ENCODE measurements around the gene MIER1.

DNA sequence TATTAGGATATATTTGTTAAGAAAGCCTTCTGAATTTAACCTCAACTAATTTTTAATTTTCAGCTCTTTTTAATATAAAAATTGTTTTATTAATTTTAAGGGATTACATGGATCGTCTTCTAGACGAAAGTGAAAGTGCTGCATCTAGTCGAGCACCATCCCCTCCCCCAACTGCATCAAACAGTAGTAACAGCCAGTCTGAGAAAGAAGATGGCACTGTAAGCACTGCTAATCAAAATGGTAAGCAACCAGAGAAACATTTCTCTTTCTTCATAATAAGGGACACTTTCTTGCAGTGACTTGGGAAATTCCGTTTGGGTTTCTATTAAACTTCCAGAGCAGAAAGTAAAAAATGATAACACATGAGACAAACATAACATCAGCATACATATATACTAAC lies 56.9 kb downstream of the MIER1 start:
- TF ChIP-seq, protein P1, sequence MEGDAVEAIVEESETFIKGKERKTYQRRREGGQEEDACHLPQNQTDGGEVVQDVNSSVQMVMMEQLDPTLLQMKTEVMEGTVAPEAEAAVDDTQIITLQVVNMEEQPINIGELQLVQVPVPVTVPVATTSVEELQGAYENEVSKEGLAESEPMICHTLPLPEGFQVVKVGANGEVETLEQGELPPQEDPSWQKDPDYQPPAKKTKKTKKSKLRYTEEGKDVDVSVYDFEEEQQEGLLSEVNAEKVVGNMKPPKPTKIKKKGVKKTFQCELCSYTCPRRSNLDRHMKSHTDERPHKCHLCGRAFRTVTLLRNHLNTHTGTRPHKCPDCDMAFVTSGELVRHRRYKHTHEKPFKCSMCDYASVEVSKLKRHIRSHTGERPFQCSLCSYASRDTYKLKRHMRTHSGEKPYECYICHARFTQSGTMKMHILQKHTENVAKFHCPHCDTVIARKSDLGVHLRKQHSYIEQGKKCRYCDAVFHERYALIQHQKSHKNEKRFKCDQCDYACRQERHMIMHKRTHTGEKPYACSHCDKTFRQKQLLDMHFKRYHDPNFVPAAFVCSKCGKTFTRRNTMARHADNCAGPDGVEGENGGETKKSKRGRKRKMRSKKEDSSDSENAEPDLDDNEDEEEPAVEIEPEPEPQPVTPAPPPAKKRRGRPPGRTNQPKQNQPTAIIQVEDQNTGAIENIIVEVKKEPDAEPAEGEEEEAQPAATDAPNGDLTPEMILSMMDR (IDR thresholded peaks at IDR 0.05; ENCODE audit: low read depth, low read length, poor library complexity, severe bottlenecking) = no peak
- no peak for TF ChIP-seq EZH2phosphoT487 (IDR thresholded peaks at IDR 0.05; ENCODE audit: borderline replicate concordance, low read length)

Data from DOHH2 (cell line).